ENCODE measurements around the gene CKAP5. TPM values are rescaled to one million over a fixed set of nuclear protein-coding genes. Genes with fewer than 3 reads are reported as not detected.

CKAP5 gene
- polyA plus RNA-seq, 1 experiment, result 114 TPM

- ChIA-PET POLR2A (no interaction called here), CTCF (no interaction called here)
- no peak for DNase-seq (ENCODE audit: low read depth, low spot score)
- H3K27me3 ChIP-seq (ENCODE audit: control insufficient read depth, insufficient read depth, low read length), result no peaks in the 10 kb centered on the region
- no peak for TF ChIP-seq CTCF (IDR thresholded peaks at IDR 0.05; ENCODE audit: low read depth, low read length)
- H3K27ac ChIP-seq (ENCODE audit: low read depth, low read length), result no peak overlapping the region
- H3K9me3 ChIP-seq (ENCODE audit: control insufficient read depth, insufficient read depth, low read length), result no peaks in the 10 kb centered on the region; the same call in 1 of the 2 replicates
- peak overlapping the region; percentile 95 for H3K4me3 ChIP-seq (ENCODE audit: low read depth, low read length)
These were observed 390 bp upstream of the CKAP5 start for GRCh38 chr11:46846510-46846830.

- Histone ChIP-seq H3K27me3 (ENCODE audit: control insufficient read depth, insufficient read depth, low read length) (no peaks in the 10 kb centered on the region), H3K4me3 (ENCODE audit: low read depth, low read length) (peak overlapping the region; percentile 95), H3K9me3 (ENCODE audit: control insufficient read depth, insufficient read depth, low read length) (no peaks in the 10 kb centered on the region; the same call in 1 of the 2 replicates), H3K27ac (ENCODE audit: low read depth, low read length) (peak overlapping the region; percentile 31)
- no peak for DNase-seq (ENCODE audit: low read depth, low spot score)
- no peak for TF ChIP-seq CTCF (IDR thresholded peaks at IDR 0.05; ENCODE audit: low read depth, low read length)
- POLR2A ChIA-PET, result interaction anchor here (1.1 kb wide), 1 partner anchor 19 kb away, joined by 3 read pairs; no protein-coding TSS in a partner anchor
- CTCF ChIA-PET, result no interaction called here
These were observed 690 bp downstream of the CKAP5 start for GRCh38 chr11:46845440-46845739.

GRCh38 chr11:46840116-46840515 lies 6.0 kb downstream of the CKAP5 start:
- ChIA-PET CTCF (interaction anchor here (0.6 kb wide), 1 partner anchor 40 kb away, joined by 3 read pairs; no protein-coding TSS in a partner anchor), POLR2A (no interaction called here)
- H3K27me3 ChIP-seq (ENCODE audit: control insufficient read depth, insufficient read depth, low read length), result no peaks in the 10 kb centered on the region
- no peaks in the 10 kb centered on the region for H3K9me3 ChIP-seq (ENCODE audit: control insufficient read depth, insufficient read depth, low read length)
- no peak for DNase-seq (ENCODE audit: low read depth, low spot score)
- no peak overlapping the region for H3K4me3 ChIP-seq (ENCODE audit: low read depth, low read length)
- H3K27ac ChIP-seq (ENCODE audit: low read depth, low read length), result no peak overlapping the region
- no peak for TF ChIP-seq CTCF (IDR thresholded peaks at IDR 0.05; ENCODE audit: low read depth, low read length)

- CTCF ChIA-PET, result interaction anchor here (2.2 kb wide), 1 partner anchor 11 kb away, joined by 6 read pairs; no protein-coding TSS in a partner anchor
- POLR2A ChIA-PET, result no interaction called here
- DNase-seq (ENCODE audit: low read depth, low spot score), result no peak
These were observed 7.6 kb downstream of the CKAP5 start for GRCh38 chr11:46838501-46838900.

GRCh38 chr11:46837860-46838259 lies 8.2 kb downstream of the CKAP5 start:
- H3K27ac ChIP-seq (ENCODE audit: low read depth, low read length), result no peak overlapping the region
- POLR2A ChIA-PET, result no interaction called here
- no peak for DNase-seq (ENCODE audit: low read depth, low spot score)
- no peaks in the 10 kb centered on the region for H3K27me3 ChIP-seq (ENCODE audit: control insufficient read depth, insufficient read depth, low read length)
- no peak for TF ChIP-seq CTCF (IDR thresholded peaks at IDR 0.05; ENCODE audit: low read depth, low read length)
- no peaks in the 10 kb centered on the region for H3K9me3 ChIP-seq (ENCODE audit: control insufficient read depth, insufficient read depth, low read length)
- no peak overlapping the region for H3K4me3 ChIP-seq (ENCODE audit: low read depth, low read length)
- CTCF ChIA-PET, result interaction anchor here (2.2 kb wide), 1 partner anchor 10 kb away, joined by 6 read pairs; no protein-coding TSS in a partner anchor

More at GRCh38 chr11:46838501-46838900, 7.6 kb downstream of the CKAP5 start:
- no peak for TF ChIP-seq CTCF (IDR thresholded peaks at IDR 0.05; ENCODE audit: low read depth, low read length)
- Histone ChIP-seq H3K9me3 (ENCODE audit: control insufficient read depth, insufficient read depth, low read length) (no peaks in the 10 kb centered on the region), H3K27ac (ENCODE audit: low read depth, low read length) (no peak overlapping the region), H3K4me3 (ENCODE audit: low read depth, low read length) (no peak overlapping the region), H3K27me3 (ENCODE audit: control insufficient read depth, insufficient read depth, low read length) (no peaks in the 10 kb centered on the region)

Measured in AG04450 (cell line).